A549 treated with Hydrocortisone at 1 μM for 4 hours (cell line): Measurements from ENCODE around the gene TNNI2. TPM values are rescaled to one million over a fixed set of nuclear protein-coding genes. Genes with fewer than 3 reads are reported as not detected.

Source experiments
- total RNA-seq: library from RNA; stranded (reverse); fragments of 200-300 nt; extraction: Qiagen RNA extraction; gene quantifications from 5 replicates; pipeline ENCODE4 v1.2.3, GENCODE V29; 2022

The TNNI2 gene
- 0.28 to 0.36 TPM (median 0.31 TPM) in 3 of 5 replicates, not detected in the others for total RNA-seq

GRCh38 chr11:1838426-1839144 is at the start of gene TNNI2:
TNNI2 (plus strand) TSS chr11:1838981; CDS start chr11:1839697, 716 bp downstream.

GRCh38 chr11:1834779-1835670 is 3.8 kb upstream of the TNNI2 start, which contains the start of gene SYT8:
SYT8 (plus strand) TSS chr11:1834990; CDS start chr11:1835106, 116 bp downstream.

GRCh38 chr11:1852877-1853276 is 14.1 kb downstream of the TNNI2 start, which contains the start of gene LSP1:
LSP1 (plus strand) TSS chr11:1853084; CDS start chr11:1853145, 61 bp downstream.

Other genes starting within 250 kb of the TNNI2 start
- gene KRTAP5-2, start 240.7 kb upstream of the TNNI2 start, total RNA-seq: not detected in 5 replicates
- gene KRTAP5-3, start 230.5 kb upstream of the TNNI2 start, total RNA-seq: not detected in 5 replicates
- gene KRTAP5-4, start 216.8 kb upstream of the TNNI2 start, total RNA-seq: not detected in 5 replicates
- gene KRTAP5-5, start 209.2 kb upstream of the TNNI2 start, total RNA-seq: not detected in 5 replicates
- gene KRTAP5-6, start 141.8 kb upstream of the TNNI2 start, total RNA-seq: not detected in 5 replicates
- 1.1 to 2.3 TPM (median 1.2 TPM) in 5 replicates for gene IFITM10, start 88.4 kb upstream of the TNNI2 start, total RNA-seq
- gene CTSD, start 75.1 kb upstream of the TNNI2 start, total RNA-seq: 403 to 567 TPM (median 491 TPM) in 5 replicates
- 0.32 to 0.90 TPM (median 0.46 TPM) in 5 replicates for gene SYT8, start 4.0 kb upstream of the TNNI2 start, total RNA-seq
- gene LSP1, start 14.1 kb downstream of the TNNI2 start, total RNA-seq: 1.1 to 3.1 TPM (median 2.1 TPM) in 5 replicates
- gene PRR33, start 52.9 kb downstream of the TNNI2 start, total RNA-seq: not detected in 5 replicates
- gene TNNT3, start 80.7 kb downstream of the TNNI2 start, total RNA-seq: 0.15 to 0.20 TPM (median 0.18 TPM) in 3 of 5 replicates, not detected in the others
- gene MRPL23, start 108.4 kb downstream of the TNNI2 start, total RNA-seq: 124 to 165 TPM (median 151 TPM) in 5 replicates
- gene H19, start 158.9 kb downstream of the TNNI2 start, total RNA-seq: 10.4 to 22.9 TPM (median 16.0 TPM) in 5 replicates